CD14-positive monocyte (primary cell): Measurements from ENCODE around the gene GABRR2. TPM values are rescaled to one million over a fixed set of nuclear protein-coding genes. Genes with fewer than 3 reads are reported as not detected.

Experiments
- DNase-seq, 3 donors: peaks; one replicate each; pipeline ENCODE4 v3.0.0-alpha.2; 2011 to 2022
- H2AFZ ChIP-seq: 2 replicates; pipeline ENCODE4 v1.6.0; 2012; ENCODE audit warnings: mild to moderate bottlenecking, low read depth, low read length, inconsistent platforms; ENCODE audit not compliant: insufficient read depth, poor library complexity, severe bottlenecking
- H3K27ac ChIP-seq, 2 donors: 1 replicate in 1 of 2; 2 replicates in 1 of 2; pipeline ENCODE4 v1.5.1; 2012 to 2013; ENCODE audit warnings: low read length in 2 of 2, control low read depth in 1 of 2, inconsistent platforms in 1 of 2, low read depth in 1 of 2, mild to moderate bottlenecking in 1 of 2
- H3K27me3 ChIP-seq, 2 donors: one replicate each; pipeline versions ENCODE4 v1.6.0 to v1.6.1; 2011 to 2013; ENCODE audit warnings: low read length in 2 of 2; ENCODE audit not compliant: control insufficient read depth in 2 of 2, insufficient read depth in 2 of 2
- H3K36me3 ChIP-seq, 2 donors: replicated peaks in 1 of 2; 1 replicate in 1 of 2; 2 replicates in 1 of 2; pipeline versions ENCODE4 v1.5.1 to v1.6.1; 2012 to 2013; ENCODE audit warnings: low read length in 2 of 2, control low read depth in 1 of 2, inconsistent platforms in 1 of 2, mild to moderate bottlenecking in 1 of 2; ENCODE audit not compliant: insufficient read depth in 2 of 2, control insufficient read depth in 1 of 2
- H3K4me1 ChIP-seq, 2 donors: 1 replicate in 1 of 2; 2 replicates in 1 of 2; pipeline versions ENCODE4 v1.5.1 to v1.6.1; 2012 to 2013; ENCODE audit warnings: low read length in 2 of 2, control low read depth in 1 of 2, inconsistent platforms in 1 of 2, mild to moderate bottlenecking in 1 of 2, moderate library complexity in 1 of 2; ENCODE audit not compliant: insufficient read depth in 2 of 2, control insufficient read depth in 1 of 2
- H3K4me2 ChIP-seq: replicated peaks from 2 replicates; pipeline ENCODE3; 2012; ENCODE audit warnings: low read length, moderate library complexity, mild to moderate bottlenecking; ENCODE audit not compliant: poor library complexity, severe bottlenecking; ENCODE audit errors: extremely low read depth
- H3K4me3 ChIP-seq, 3 experiments: fragments of 200-600 bp in 1 of 3; sonication (generic) in 1 of 3; replicated peaks in 1 of 3; 1 replicate in 2 of 3; 2 replicates in 1 of 3; pipeline ENCODE4 v1.5.1; 2011 to 2013; ENCODE audit warnings: low read length in 3 of 3, mild to moderate bottlenecking in 3 of 3, control low read depth in 2 of 3, low read depth in 2 of 3, inconsistent platforms in 1 of 3, moderate library complexity in 1 of 3
- H3K79me2 ChIP-seq: 2 replicates; pipeline ENCODE4 v1.6.0; 2012; ENCODE audit warnings: mild to moderate bottlenecking, control low read depth, inconsistent platforms, low read length, moderate library complexity; ENCODE audit not compliant: insufficient read depth
- H3K9ac ChIP-seq: 2 replicates; pipeline ENCODE4 v1.6.0; 2017; ENCODE audit warnings: low read length, mild to moderate bottlenecking; ENCODE audit not compliant: insufficient read depth, poor library complexity, severe bottlenecking
- H3K9me3 ChIP-seq, 2 donors: replicated peaks in 1 of 2; 1 replicate in 1 of 2; 2 replicates in 1 of 2; pipeline versions ENCODE4 v1.5.1 to v1.6.1; 2012 to 2013; ENCODE audit warnings: low read length in 2 of 2, control low read depth in 1 of 2; ENCODE audit not compliant: control insufficient read depth in 1 of 2, insufficient read depth in 1 of 2
- H4K20me1 ChIP-seq: 2 replicates; pipeline ENCODE4 v1.6.0; 2012; ENCODE audit warnings: mild to moderate bottlenecking, low read length, control low read depth, moderate library complexity; ENCODE audit not compliant: insufficient read depth
- H3K27ac Mint-ChIP-seq, 7 donors: one replicate each; pipeline ENCODE4 v1.8.0; 2020; ENCODE audit warnings: mild to moderate bottlenecking in 7 of 7, mixed read lengths in 7 of 7, moderate library complexity in 6 of 7, inconsistent platforms in 2 of 7
- H3K27me3 Mint-ChIP-seq, 3 donors: one replicate each; pipeline ENCODE4 v1.8.0; 2021 to 2022; ENCODE audit warnings: low read depth in 3 of 3, mild to moderate bottlenecking in 3 of 3, mixed read lengths in 3 of 3, moderate library complexity in 3 of 3, inconsistent platforms in 1 of 3
- H3K36me3 Mint-ChIP-seq, 2 donors: one replicate each; pipeline ENCODE4 v1.8.0; 2020; ENCODE audit warnings: mixed read lengths in 2 of 2, inconsistent platforms in 1 of 2, mild to moderate bottlenecking in 1 of 2
- H3K4me1 Mint-ChIP-seq: one replicate; pipeline ENCODE4 v1.8.0; 2020; ENCODE audit warnings: mild to moderate bottlenecking, mixed read lengths
- H3K4me3 Mint-ChIP-seq, 2 donors: one replicate each; pipeline ENCODE4 v1.8.0; 2020; ENCODE audit warnings: mild to moderate bottlenecking in 2 of 2, mixed read lengths in 2 of 2, moderate library complexity in 1 of 2
- H3K9me3 Mint-ChIP-seq, 7 donors: one replicate each; pipeline ENCODE4 v1.8.0; 2020 to 2022; ENCODE audit warnings: mixed read lengths in 7 of 7, mild to moderate bottlenecking in 6 of 7, moderate library complexity in 6 of 7, inconsistent platforms in 2 of 7
- WGBS: methylation state at CpG from one replicate; pipeline ENCODE4 v1.1.5; 2013; ENCODE audit warnings: missing lambda C conversion rate; ENCODE audit not compliant: insufficient coverage; 5-methylcytosine and 5-hydroxymethylcytosine counted together
- intact Hi-C, 2 donors: fragments of 100-400 bp; cut with micrococcal nuclease; formaldehyde crosslinking; loops; one replicate each; pipeline versions ENCODE4 v1.15.0 to v1.15.1; 2023
- polyA plus RNA-seq, 3 donors: library from polyadenylated mRNA; depleted of rRNA in 1 of 3; unstranded in 2 of 3; stranded (reverse) in 1 of 3; fragments of 300-500 nt in 2 of 3; fragments of >200 nt in 1 of 3; fragmentation: Illumina TruSeq in 2 of 3; gene quantifications; 1 replicate in 2 of 3; 2 replicates in 1 of 3; pipeline ENCODE4 v1.2.3, GENCODE V29; 2012 to 2021
- TF ChIP-seq, protein P1 (sequence below): fragments of 200-600 bp; IDR thresholded peaks from one replicate; pipeline ENCODE4 v1.8.0; 2022; ENCODE audit warnings: antibody characterized with exemption, mild to moderate bottlenecking

Gene GABRR2
- polyA plus RNA-seq, 3 donors: 3.7 TPM; not detected in 2

DNA sequence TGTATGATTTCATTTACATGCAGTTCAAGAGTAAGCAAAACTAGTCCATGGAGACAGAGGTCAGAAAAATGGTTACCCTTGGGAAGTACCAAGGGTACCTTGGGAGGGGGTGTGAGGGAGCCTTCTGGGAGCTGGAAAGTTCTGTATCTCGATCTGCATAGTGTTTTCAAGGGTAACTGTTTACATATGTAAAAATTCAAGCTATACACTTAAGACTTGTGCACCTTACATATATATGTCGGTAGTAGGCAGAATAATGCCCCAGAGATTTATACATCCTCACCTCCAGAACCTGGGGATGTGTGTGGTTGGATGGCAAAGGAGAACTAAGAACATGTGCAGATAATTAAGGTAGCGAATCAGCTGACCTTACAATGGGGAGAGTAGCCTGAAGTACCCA lies 31.0 kb downstream of the GABRR2 start:
- H3K27ac Mint-ChIP-seq: no peak overlapping the region
- no peak overlapping the region for H3K27ac ChIP-seq
- peaks cover 0 to 4% (median 1%) of the 10 kb centered on the region in 3 donors for H3K27me3 Mint-ChIP-seq
- H3K4me1 ChIP-seq: peaks cover 0 to 6% of the 10 kb centered on the region in 2 donors
- no peak overlapping the region for H3K4me3 Mint-ChIP-seq
- no peaks in the 10 kb centered on the region for H3K36me3 ChIP-seq
- no peak overlapping the region for H3K4me2 ChIP-seq
- intact Hi-C loops: no loop called here
- no peak overlapping the region for H2AFZ ChIP-seq
- WGBS: no CpG with 5 or more reads among the region's 3 CpGs
- H3K9me3 Mint-ChIP-seq: peaks cover 0 to 3% (median 0%) of the 10 kb centered on the region in 7 donors
- H3K4me1 Mint-ChIP-seq: peaks cover 10% of the 10 kb centered on the region
- TF ChIP-seq, protein P1, sequence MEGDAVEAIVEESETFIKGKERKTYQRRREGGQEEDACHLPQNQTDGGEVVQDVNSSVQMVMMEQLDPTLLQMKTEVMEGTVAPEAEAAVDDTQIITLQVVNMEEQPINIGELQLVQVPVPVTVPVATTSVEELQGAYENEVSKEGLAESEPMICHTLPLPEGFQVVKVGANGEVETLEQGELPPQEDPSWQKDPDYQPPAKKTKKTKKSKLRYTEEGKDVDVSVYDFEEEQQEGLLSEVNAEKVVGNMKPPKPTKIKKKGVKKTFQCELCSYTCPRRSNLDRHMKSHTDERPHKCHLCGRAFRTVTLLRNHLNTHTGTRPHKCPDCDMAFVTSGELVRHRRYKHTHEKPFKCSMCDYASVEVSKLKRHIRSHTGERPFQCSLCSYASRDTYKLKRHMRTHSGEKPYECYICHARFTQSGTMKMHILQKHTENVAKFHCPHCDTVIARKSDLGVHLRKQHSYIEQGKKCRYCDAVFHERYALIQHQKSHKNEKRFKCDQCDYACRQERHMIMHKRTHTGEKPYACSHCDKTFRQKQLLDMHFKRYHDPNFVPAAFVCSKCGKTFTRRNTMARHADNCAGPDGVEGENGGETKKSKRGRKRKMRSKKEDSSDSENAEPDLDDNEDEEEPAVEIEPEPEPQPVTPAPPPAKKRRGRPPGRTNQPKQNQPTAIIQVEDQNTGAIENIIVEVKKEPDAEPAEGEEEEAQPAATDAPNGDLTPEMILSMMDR: no peak
- no peaks in the 10 kb centered on the region for H4K20me1 ChIP-seq
- H3K4me3 ChIP-seq: no peak overlapping the region
- H3K79me2 ChIP-seq: no peaks in the 10 kb centered on the region
- H3K36me3 Mint-ChIP-seq: no peaks in the 10 kb centered on the region
- no peaks in the 10 kb centered on the region for H3K27me3 ChIP-seq
- H3K9me3 ChIP-seq: no peaks in the 10 kb centered on the region
- no peak for DNase-seq
- H3K9ac ChIP-seq: no peak overlapping the region

DNA sequence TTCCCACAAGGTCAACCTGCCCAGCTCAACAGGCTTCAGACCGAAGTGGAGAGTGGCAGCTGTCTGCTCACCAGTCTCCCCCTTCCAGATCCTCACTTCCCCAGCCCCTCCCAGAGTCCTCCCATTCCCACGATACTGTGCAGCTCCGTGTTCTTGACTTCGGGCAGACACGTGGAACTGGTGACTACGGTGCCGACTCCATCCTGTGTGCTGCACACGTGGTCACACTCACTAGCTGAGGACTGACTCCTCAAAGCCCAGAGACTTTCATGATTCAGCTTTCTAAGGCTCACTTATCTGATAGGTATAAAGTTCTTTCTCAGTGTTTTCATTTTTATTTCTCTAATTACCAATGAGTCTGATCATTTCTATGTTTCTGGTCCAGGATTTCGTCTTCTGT lies 32.4 kb downstream of the GABRR2 start:
- Histone ChIP-seq H3K27me3 (no peaks in the 10 kb centered on the region), H3K36me3 (no peaks in the 10 kb centered on the region), H3K27ac (no peak overlapping the region), H3K79me2 (no peaks in the 10 kb centered on the region), H3K4me2 (no peak overlapping the region), H4K20me1 (no peaks in the 10 kb centered on the region), H3K4me3 (no peak overlapping the region), H3K9ac (no peak overlapping the region), H2AFZ (no peak overlapping the region), H3K9me3 (no peaks in the 10 kb centered on the region), H3K4me1 (peaks cover 0 to 6% of the 10 kb centered on the region in 2 donors)
- Mint-ChIP-seq H3K27ac (no peak overlapping the region), H3K4me3 (no peak overlapping the region), H3K27me3 (peaks cover 0 to 4% (median 0%) of the 10 kb centered on the region in 3 donors), H3K4me1 (peaks cover 10% of the 10 kb centered on the region), H3K9me3 (peaks cover 0 to 3% (median 0%) of the 10 kb centered on the region in 7 donors), H3K36me3 (no peaks in the 10 kb centered on the region)
- no peak for DNase-seq
- 97% methylated on average over 5 of the region's 9 CpGs for WGBS
- TF ChIP-seq, protein P1: no peak
- intact Hi-C loops: no loop called here
